ENCODE data around the gene TRMT61B. TPM values are rescaled to one million over a fixed set of nuclear protein-coding genes. Genes with fewer than 3 reads are reported as not detected.

Gene TRMT61B
- total and polyA plus RNA-seq, 2 of the 13 experiments (the other 11 are each of a cell fraction or from before 2014, with no cell fraction given): 19.7 to 23.5 TPM

DNA sequence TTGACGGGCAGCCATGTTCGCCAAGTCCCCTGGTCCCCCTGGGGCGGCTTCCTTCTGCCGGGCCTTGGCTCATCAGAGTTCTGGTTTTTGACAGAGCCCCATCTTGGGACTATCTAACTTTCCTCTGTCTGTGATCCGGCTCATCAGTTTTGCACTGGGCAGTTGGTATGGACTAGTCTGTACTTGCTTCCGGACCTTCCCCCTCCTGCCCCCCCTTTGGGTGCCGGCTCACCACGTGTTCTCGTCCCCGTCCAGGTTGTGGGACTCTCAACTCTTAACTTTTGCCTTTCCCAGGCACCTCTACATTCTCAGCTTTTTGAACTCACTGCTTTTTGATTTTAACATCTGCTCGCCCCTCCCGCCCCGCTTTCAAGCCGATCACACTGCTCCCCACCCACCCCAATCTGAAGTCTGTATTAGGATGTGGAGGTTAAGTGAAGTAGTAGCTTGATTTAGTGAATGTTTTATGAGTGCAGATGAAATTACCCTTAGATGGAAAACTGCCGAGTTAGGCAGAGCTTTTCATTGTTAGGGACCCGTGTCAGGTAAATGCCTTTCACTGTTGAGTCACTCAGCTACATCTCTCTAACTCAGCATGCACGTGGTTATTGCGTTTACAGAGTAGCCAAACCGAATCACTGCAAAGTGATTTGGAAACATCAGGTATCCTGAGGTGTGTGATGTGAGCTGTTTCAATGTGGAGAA lies 25.2 kb upstream of the TRMT61B start (continued):
- no peak for TF ChIP-seq ZNF605 (CRISPR knock-in tag; IDR thresholded peaks at IDR 0.05)
- 0 out of 4 replicates have a peak, but pooled peaks of 1 of the 2 experiments have one; percentile 46 for TF ChIP-seq POLR2A (IDR thresholded peaks at IDR 0.05; ENCODE audit: insufficient read depth in 1 of 2, low read depth in 2 of 2, low read length in 2 of 2)
- TF ChIP-seq TEAD2 (CRISPR knock-in tag; IDR thresholded peaks at IDR 0.05): no peak
- no peak for TF ChIP-seq MED8 (CRISPR knock-in tag; IDR thresholded peaks at IDR 0.05; ENCODE audit: insufficient replicate concordance)
- TF ChIP-seq, protein P1, sequence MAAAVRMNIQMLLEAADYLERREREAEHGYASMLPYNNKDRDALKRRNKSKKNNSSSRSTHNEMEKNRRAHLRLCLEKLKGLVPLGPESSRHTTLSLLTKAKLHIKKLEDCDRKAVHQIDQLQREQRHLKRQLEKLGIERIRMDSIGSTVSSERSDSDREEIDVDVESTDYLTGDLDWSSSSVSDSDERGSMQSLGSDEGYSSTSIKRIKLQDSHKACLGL (CRISPR knock-in tag; IDR thresholded peaks at IDR 0.05): no peak
- no peak for TF ChIP-seq NR2C2 (CRISPR knock-in tag; IDR thresholded peaks at IDR 0.05; ENCODE audit: borderline replicate concordance)
- no peak for TF ChIP-seq ZFYVE20 (CRISPR knock-in tag; IDR thresholded peaks at IDR 0.05; ENCODE audit: borderline replicate concordance, low read depth)
- no peak for TF ChIP-seq RORA (CRISPR knock-in tag; IDR thresholded peaks at IDR 0.05)
- TF ChIP-seq ZNF296 (CRISPR knock-in tag; conservative IDR thresholded peaks at IDR 0.05): no peak
- no peak for TF ChIP-seq FOXK1 (CRISPR knock-in tag; IDR thresholded peaks at IDR 0.05; ENCODE audit: borderline replicate concordance, low read depth)
- TF ChIP-seq, protein P2, sequence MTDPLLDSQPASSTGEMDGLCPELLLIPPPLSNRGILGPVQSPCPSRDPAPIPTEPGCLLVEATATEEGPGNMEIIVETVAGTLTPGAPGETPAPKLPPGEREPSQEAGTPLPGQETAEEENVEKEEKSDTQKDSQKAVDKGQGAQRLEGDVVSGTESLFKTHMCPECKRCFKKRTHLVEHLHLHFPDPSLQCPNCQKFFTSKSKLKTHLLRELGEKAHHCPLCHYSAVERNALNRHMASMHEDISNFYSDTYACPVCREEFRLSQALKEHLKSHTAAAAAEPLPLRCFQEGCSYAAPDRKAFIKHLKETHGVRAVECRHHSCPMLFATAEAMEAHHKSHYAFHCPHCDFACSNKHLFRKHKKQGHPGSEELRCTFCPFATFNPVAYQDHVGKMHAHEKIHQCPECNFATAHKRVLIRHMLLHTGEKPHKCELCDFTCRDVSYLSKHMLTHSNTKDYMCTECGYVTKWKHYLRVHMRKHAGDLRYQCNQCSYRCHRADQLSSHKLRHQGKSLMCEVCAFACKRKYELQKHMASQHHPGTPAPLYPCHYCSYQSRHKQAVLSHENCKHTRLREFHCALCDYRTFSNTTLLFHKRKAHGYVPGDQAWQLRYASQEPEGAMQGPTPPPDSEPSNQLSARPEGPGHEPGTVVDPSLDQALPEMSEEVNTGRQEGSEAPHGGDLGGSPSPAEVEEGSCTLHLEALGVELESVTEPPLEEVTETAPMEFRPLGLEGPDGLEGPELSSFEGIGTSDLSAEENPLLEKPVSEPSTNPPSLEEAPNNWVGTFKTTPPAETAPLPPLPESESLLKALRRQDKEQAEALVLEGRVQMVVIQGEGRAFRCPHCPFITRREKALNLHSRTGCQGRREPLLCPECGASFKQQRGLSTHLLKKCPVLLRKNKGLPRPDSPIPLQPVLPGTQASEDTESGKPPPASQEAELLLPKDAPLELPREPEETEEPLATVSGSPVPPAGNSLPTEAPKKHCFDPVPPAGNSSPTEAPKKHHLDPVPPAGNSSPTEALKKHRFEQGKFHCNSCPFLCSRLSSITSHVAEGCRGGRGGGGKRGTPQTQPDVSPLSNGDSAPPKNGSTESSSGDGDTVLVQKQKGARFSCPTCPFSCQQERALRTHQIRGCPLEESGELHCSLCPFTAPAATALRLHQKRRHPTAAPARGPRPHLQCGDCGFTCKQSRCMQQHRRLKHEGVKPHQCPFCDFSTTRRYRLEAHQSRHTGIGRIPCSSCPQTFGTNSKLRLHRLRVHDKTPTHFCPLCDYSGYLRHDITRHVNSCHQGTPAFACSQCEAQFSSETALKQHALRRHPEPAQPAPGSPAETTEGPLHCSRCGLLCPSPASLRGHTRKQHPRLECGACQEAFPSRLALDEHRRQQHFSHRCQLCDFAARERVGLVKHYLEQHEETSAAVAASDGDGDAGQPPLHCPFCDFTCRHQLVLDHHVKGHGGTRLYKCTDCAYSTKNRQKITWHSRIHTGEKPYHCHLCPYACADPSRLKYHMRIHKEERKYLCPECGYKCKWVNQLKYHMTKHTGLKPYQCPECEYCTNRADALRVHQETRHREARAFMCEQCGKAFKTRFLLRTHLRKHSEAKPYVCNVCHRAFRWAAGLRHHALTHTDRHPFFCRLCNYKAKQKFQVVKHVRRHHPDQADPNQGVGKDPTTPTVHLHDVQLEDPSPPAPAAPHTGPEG (CRISPR knock-in tag; IDR thresholded peaks at IDR 0.05): no peak
- TF ChIP-seq, protein P3, sequence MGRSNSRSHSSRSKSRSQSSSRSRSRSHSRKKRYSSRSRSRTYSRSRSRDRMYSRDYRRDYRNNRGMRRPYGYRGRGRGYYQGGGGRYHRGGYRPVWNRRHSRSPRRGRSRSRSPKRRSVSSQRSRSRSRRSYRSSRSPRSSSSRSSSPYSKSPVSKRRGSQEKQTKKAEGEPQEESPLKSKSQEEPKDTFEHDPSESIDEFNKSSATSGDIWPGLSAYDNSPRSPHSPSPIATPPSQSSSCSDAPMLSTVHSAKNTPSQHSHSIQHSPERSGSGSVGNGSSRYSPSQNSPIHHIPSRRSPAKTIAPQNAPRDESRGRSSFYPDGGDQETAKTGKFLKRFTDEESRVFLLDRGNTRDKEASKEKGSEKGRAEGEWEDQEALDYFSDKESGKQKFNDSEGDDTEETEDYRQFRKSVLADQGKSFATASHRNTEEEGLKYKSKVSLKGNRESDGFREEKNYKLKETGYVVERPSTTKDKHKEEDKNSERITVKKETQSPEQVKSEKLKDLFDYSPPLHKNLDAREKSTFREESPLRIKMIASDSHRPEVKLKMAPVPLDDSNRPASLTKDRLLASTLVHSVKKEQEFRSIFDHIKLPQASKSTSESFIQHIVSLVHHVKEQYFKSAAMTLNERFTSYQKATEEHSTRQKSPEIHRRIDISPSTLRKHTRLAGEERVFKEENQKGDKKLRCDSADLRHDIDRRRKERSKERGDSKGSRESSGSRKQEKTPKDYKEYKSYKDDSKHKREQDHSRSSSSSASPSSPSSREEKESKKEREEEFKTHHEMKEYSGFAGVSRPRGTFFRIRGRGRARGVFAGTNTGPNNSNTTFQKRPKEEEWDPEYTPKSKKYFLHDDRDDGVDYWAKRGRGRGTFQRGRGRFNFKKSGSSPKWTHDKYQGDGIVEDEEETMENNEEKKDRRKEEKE (IDR thresholded peaks at IDR 0.05): no peak
- TF ChIP-seq GABPB1 (CRISPR knock-in tag; IDR thresholded peaks at IDR 0.05): no peak
- TF ChIP-seq MATR3 (CRISPR knock-in tag; IDR thresholded peaks at IDR 0.05): no peak
- no peak for TF ChIP-seq KAT8 (CRISPR knock-in tag; IDR thresholded peaks at IDR 0.05)
- TF ChIP-seq ATRX (CRISPR knock-in tag; IDR thresholded peaks at IDR 0.05; ENCODE audit: borderline replicate concordance): no peak
- TF ChIP-seq ZNF343 (CRISPR knock-in tag; IDR thresholded peaks at IDR 0.05): no peak
- TF ChIP-seq, protein P4, sequence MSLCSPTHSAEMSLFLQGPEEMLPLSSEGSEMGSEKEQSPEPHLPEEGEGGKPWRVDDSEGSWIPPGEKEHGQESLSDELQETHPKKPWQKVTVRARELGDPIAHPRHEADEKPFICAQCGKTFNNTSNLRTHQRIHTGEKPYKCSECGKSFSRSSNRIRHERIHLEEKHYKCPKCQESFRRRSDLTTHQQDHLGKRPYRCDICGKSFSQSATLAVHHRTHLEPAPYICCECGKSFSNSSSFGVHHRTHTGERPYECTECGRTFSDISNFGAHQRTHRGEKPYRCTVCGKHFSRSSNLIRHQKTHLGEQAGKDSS (CRISPR knock-in tag; IDR thresholded peaks at IDR 0.05; ENCODE audit: borderline replicate concordance, low read depth): no peak
- no peak for TF ChIP-seq NRL (CRISPR knock-in tag; IDR thresholded peaks at IDR 0.05; ENCODE audit: borderline replicate concordance)
- no peak for TF ChIP-seq HNRNPUL1 (IDR thresholded peaks at IDR 0.05; ENCODE audit: low read depth, low read length)
